Endodermal cell (in vitro differentiated cells): ENCODE measurements around the gene TSEN54. TPM values are rescaled to one million over a fixed set of nuclear protein-coding genes. Genes with fewer than 3 reads are reported as not detected.

Experiments used
- DNase-seq: peaks from one replicate; pipeline ENCODE4 v3.0.0-alpha.2; 2017
- H3K27ac ChIP-seq: 2 replicates; pipeline ENCODE4 v1.5.1; 2013; ENCODE audit warnings: mild to moderate bottlenecking, low read depth, low read length, moderate library complexity
- H3K27me3 ChIP-seq: 2 replicates; pipeline ENCODE4 v1.6.1; 2013; ENCODE audit warnings: mild to moderate bottlenecking, low read length, moderate library complexity; ENCODE audit not compliant: insufficient read depth, control insufficient read depth, poor library complexity, severe bottlenecking
- H3K36me3 ChIP-seq: 2 replicates; pipeline ENCODE4 v1.7.0; 2013; ENCODE audit warnings: mild to moderate bottlenecking, low read length, moderate library complexity; ENCODE audit not compliant: control insufficient read depth, insufficient read depth
- H3K4me1 ChIP-seq: one replicate; pipeline ENCODE4 v1.7.0; 2013; ENCODE audit warnings: low read length; ENCODE audit not compliant: control insufficient read depth, insufficient read depth
- H3K4me3 ChIP-seq: 2 replicates; pipeline ENCODE4 v1.5.1; 2013; ENCODE audit warnings: mild to moderate bottlenecking, low read length, moderate library complexity
- H3K9ac ChIP-seq: 2 replicates; pipeline ENCODE4 v1.6.1; 2013; ENCODE audit warnings: mild to moderate bottlenecking, low read length, moderate library complexity; ENCODE audit not compliant: poor library complexity, severe bottlenecking; ENCODE audit errors: extremely low read depth
- H3K9me3 ChIP-seq: 2 replicates; pipeline ENCODE4 v1.6.1; 2013; ENCODE audit warnings: mild to moderate bottlenecking, low read length, moderate library complexity; ENCODE audit not compliant: control insufficient read depth
- H3K27ac Mint-ChIP-seq: 2 replicates; pipeline ENCODE4 v1.8.0; 2020; ENCODE audit warnings: mixed read lengths
- H3K27me3 Mint-ChIP-seq: 2 replicates; pipeline ENCODE4 v1.8.0; 2021; ENCODE audit warnings: mild to moderate bottlenecking, mixed read lengths; ENCODE audit not compliant: insufficient read depth
- H3K36me3 Mint-ChIP-seq: 2 replicates; pipeline ENCODE4 v1.8.0; 2020; ENCODE audit warnings: low read depth, mixed read lengths
- H3K4me1 Mint-ChIP-seq: 2 replicates; pipeline ENCODE4 v1.8.0; 2020; ENCODE audit warnings: mixed read lengths
- H3K4me3 Mint-ChIP-seq: 2 replicates; pipeline ENCODE4 v1.8.0; 2020; ENCODE audit warnings: mild to moderate bottlenecking, moderate library complexity, mixed read lengths
- H3K9me3 Mint-ChIP-seq: 2 replicates; pipeline ENCODE4 v1.8.0; 2020; ENCODE audit warnings: mild to moderate bottlenecking, mixed read lengths
- CTCF ChIP-seq: fragments of 200-600 bp; sonication (generic); conservative IDR thresholded peaks from 2 replicates; pipeline ENCODE4 v1.5.0; 2021; ENCODE audit warnings: antibody characterized with exemption, mild to moderate bottlenecking
- WGBS, 2 experiments: methylation state at CpG; one replicate each; pipeline versions ENCODE4 v1.1.5 to v1.1.7; 2013; ENCODE audit warnings: missing lambda C conversion rate in 2 of 2, mixed read lengths in 1 of 2; ENCODE audit not compliant: insufficient coverage in 1 of 2, insufficient read length in 1 of 2; 5-methylcytosine and 5-hydroxymethylcytosine counted together
- total RNA-seq, 2 donors: library from RNA; stranded (reverse); fragmentation: NEBNext Ultra II Directional in 1 of 2; extraction: Animal tissue kit (Norgen Biotek cat#: 25700) in 1 of 2; gene quantifications; 2 replicates in 1 of 2; 3 replicates in 1 of 2; pipeline ENCODE4 v1.2.1, GENCODE V29; 2021

TSEN54 gene
- total RNA-seq, 2 donors from 2014 or later: 37.7 to 39.1 TPM

- H3K36me3 Mint-ChIP-seq: peaks cover 37% of the 10 kb centered on the region
- no peak overlapping the region for H3K27ac ChIP-seq
- no peaks in the 10 kb centered on the region for H3K9me3 ChIP-seq
- no peak overlapping the region for H3K4me3 ChIP-seq
- H3K4me1 ChIP-seq: no peaks in the 10 kb centered on the region
- no peak for DNase-seq
- no peaks in the 10 kb centered on the region for H3K27me3 Mint-ChIP-seq
- peaks cover 4% of the 10 kb centered on the region for H3K36me3 ChIP-seq
- H3K4me3 Mint-ChIP-seq: no peak overlapping the region
- peaks cover 11% of the 10 kb centered on the region for H3K4me1 Mint-ChIP-seq
- no peak overlapping the region for H3K9ac ChIP-seq
- peaks cover 8% of the 10 kb centered on the region for H3K27me3 ChIP-seq
- no peak for TF ChIP-seq CTCF
- 95 to 96% methylated on average over 20 to 33 of the region's 33 CpGs for WGBS, 2 experiments
- no peak overlapping the region for H3K27ac Mint-ChIP-seq
- no peaks in the 10 kb centered on the region for H3K9me3 Mint-ChIP-seq
These were observed 5.8 kb downstream of the TSEN54 start for GRCh38 chr17:75521951-75522727.

- WGBS, 2 experiments: 92 to 98% methylated on average over 5 to 7 of the region's 7 CpGs
- no peak overlapping the region for H3K9ac ChIP-seq
- no peak for DNase-seq
- H3K9me3 Mint-ChIP-seq: no peaks in the 10 kb centered on the region
- no peak overlapping the region for H3K27ac Mint-ChIP-seq
- no peak overlapping the region for H3K4me3 Mint-ChIP-seq
- no peak for TF ChIP-seq CTCF
- peaks cover 4% of the 10 kb centered on the region for H3K36me3 ChIP-seq
- no peaks in the 10 kb centered on the region for H3K27me3 Mint-ChIP-seq
- H3K4me3 ChIP-seq: no peak overlapping the region
- H3K36me3 Mint-ChIP-seq: peaks cover 28% of the 10 kb centered on the region
- no peaks in the 10 kb centered on the region for H3K4me1 ChIP-seq
- H3K27ac ChIP-seq: no peak overlapping the region
- peaks cover 8% of the 10 kb centered on the region for H3K27me3 ChIP-seq
- peaks cover 12% of the 10 kb centered on the region for H3K4me1 Mint-ChIP-seq
- H3K9me3 ChIP-seq: no peaks in the 10 kb centered on the region
These were observed 7.3 kb downstream of the TSEN54 start for GRCh38 chr17:75523647-75524046.

- peaks cover 8% of the 10 kb centered on the region for H3K27me3 ChIP-seq
- peaks cover 4% of the 10 kb centered on the region for H3K36me3 ChIP-seq
- Mint-ChIP-seq H3K9me3 (no peaks in the 10 kb centered on the region), H3K27me3 (no peaks in the 10 kb centered on the region), H3K36me3 (peaks cover 21% of the 10 kb centered on the region), H3K4me1 (peaks cover 12% of the 10 kb centered on the region), H3K4me3 (peak overlapping the region; percentile 83), H3K27ac (peak overlapping the region; percentile 85)
- WGBS, 2 experiments: 29 to 40% methylated on average over 19 to 24 of the region's 24 CpGs
- no peaks in the 10 kb centered on the region for H3K9me3 ChIP-seq
- peak overlapping the region; percentile 79 for H3K4me3 ChIP-seq
- peak overlapping the region; percentile 57 for H3K9ac ChIP-seq
- H3K4me1 ChIP-seq: no peaks in the 10 kb centered on the region
- TF ChIP-seq CTCF: no peak
- no peak for DNase-seq
- H3K27ac ChIP-seq: no peak overlapping the region
These were observed 8.1 kb downstream of the TSEN54 start for GRCh38 chr17:75524269-75524969.
